GM12864 (cell line): Measurements from ENCODE around the gene ODAD4.

Source experiments
- DNase-seq: peaks from one replicate; pipeline ENCODE4 v3.0.0-alpha.2; 2011; ENCODE audit warnings: low read depth
- H3K4me3 ChIP-seq: 2 replicates; pipeline ENCODE4 v1.5.1; 2011; ENCODE audit warnings: mild to moderate bottlenecking, low read depth, low read length, control low read depth
- TF ChIP-seq, protein P1 (sequence below): IDR thresholded peaks from 2 replicates; pipeline ENCODE4 v1.5.1; 2011; ENCODE audit warnings: low read depth, mild to moderate bottlenecking, moderate library complexity, low read length, control low read depth, inconsistent platforms; ENCODE audit errors: missing control alignments

Gene ODAD4

DNA sequence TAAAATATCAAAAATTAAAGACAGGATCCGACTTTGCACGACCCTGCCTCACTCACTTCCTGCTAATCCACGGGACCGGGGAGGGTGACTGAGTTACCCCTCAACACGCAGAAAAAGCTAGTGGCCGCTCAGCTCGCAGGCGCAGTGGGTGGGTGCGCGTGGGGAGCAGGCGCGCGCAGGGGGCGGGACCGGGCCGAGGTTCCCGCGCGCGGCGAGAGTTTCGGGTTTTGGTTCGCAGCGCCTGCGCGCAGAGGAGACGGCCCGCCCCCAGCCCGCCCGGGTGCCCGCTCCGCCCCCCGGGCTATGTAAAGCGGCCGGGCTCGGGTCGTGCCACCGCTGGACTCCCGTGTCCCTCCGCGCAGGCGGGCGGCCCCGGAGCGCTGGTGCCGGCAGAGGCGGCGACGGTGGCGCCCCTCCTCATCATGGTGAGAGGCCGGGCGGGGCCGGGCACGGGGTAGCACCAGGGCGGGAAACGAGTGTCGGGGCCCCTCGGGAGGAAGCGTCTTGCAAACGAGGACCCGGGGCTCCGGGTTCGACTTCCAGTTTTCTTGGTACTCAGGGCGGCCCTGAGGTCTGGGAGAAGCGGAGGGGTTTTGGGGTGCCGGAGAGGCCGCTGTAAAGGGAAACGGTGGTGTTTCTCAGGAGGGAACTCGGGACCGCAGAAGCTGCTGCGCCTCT, 36.2 kb downstream of the ODAD4 start, which contains the start of gene CNP:
TSS of gene CNP (plus strand) at position 333 of the 678 bp plus-strand sequence. CDS start at position 423, 90 bp downstream.
- peak within 1 kb of the TSS; percentile 85 for H3K4me3 ChIP-seq
- peak; percentile 55 for DNase-seq
- TF ChIP-seq, protein P1, sequence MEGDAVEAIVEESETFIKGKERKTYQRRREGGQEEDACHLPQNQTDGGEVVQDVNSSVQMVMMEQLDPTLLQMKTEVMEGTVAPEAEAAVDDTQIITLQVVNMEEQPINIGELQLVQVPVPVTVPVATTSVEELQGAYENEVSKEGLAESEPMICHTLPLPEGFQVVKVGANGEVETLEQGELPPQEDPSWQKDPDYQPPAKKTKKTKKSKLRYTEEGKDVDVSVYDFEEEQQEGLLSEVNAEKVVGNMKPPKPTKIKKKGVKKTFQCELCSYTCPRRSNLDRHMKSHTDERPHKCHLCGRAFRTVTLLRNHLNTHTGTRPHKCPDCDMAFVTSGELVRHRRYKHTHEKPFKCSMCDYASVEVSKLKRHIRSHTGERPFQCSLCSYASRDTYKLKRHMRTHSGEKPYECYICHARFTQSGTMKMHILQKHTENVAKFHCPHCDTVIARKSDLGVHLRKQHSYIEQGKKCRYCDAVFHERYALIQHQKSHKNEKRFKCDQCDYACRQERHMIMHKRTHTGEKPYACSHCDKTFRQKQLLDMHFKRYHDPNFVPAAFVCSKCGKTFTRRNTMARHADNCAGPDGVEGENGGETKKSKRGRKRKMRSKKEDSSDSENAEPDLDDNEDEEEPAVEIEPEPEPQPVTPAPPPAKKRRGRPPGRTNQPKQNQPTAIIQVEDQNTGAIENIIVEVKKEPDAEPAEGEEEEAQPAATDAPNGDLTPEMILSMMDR, result no peak

DNA sequence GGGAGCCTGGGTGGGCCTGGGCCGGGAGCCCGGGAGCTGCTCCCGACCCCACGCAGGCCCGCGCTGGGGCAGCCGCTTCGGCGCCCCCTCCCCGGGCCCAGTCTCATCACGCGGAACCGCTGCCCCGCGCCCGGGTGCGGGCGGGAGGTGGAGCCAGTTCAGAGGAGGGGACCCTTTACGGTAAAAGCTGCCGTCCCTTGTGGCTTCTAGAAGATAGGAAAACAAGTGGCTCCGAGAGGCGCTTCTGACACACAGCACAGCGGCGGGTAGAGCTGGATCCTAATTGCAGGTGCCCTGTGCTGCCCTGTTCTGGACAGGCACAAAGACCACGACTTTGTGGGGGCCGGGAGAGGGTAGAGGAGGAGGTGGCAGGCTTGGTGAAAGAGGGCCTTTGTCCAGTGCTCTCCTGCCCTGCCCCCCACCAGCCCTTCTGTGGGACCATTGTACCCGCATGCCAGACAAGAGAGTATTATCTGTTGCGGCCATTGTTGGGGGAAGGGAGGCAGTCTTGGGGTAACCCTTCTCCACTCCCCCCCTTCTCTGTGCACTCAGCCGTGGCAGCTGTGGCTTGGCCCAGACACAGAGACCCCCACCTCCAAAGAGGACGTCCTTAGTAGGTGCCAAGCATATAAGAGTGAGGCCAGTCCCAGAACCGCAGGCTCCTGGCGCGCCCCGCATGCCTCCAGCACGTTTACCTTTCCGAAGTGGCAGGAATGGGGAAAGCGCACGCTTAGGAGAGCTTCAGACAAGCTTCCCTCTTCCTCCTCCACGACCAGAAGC, 36.9 kb downstream of the ODAD4 start:
- no peak for DNase-seq
- TF ChIP-seq, protein P1, result no peak
- peak overlapping the region; percentile 85 for H3K4me3 ChIP-seq

DNA sequence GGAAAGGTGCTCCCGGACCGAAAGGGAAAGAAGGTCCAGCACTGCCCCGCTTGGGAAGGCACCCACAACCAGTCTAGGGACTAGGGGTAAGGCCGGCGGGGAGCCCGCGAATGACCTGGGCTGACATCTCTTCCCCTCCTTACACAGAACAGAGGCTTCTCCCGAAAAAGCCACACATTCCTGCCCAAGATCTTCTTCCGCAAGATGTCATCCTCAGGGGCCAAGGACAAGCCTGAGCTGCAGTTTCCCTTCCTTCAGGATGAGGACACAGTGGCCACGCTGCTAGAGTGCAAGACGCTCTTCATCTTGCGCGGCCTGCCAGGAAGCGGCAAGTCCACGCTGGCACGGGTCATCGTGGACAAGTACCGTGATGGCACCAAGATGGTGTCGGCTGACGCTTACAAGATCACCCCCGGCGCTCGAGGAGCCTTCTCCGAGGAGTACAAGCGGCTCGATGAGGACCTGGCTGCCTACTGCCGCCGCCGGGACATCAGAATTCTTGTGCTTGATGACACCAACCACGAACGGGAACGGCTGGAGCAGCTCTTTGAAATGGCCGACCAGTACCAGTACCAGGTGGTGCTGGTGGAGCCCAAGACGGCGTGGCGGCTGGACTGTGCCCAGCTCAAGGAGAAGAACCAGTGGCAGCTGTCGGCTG, 37.6 kb downstream of the ODAD4 start:
- no peak overlapping the region for H3K4me3 ChIP-seq

DNA sequence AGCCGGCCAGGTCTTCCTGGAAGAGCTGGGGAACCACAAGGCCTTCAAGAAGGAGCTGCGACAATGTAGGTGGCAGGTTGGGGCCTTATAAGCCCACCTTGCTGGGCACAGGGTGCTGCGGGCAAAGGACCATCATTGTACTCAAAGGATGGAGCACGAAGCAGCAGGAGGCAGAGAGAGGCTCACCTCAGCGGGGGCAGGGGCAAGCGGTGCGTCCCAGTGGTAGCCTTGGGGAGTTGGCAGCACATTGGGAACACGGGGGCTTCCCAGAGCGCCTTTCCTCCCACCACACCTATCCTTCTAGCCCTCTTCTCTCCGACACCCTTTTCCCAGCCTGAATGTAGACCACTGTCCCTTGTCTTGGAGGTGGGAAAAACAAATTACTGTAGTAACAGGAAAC, 38.3 kb downstream of the ODAD4 start:
- no peak for DNase-seq
- no peak overlapping the region for H3K4me3 ChIP-seq
- TF ChIP-seq, protein P1, result no peak

More for the DNA sequence above, 37.6 kb downstream of the ODAD4 start:
- no peak for DNase-seq
- TF ChIP-seq, protein P1, result no peak

DNA sequence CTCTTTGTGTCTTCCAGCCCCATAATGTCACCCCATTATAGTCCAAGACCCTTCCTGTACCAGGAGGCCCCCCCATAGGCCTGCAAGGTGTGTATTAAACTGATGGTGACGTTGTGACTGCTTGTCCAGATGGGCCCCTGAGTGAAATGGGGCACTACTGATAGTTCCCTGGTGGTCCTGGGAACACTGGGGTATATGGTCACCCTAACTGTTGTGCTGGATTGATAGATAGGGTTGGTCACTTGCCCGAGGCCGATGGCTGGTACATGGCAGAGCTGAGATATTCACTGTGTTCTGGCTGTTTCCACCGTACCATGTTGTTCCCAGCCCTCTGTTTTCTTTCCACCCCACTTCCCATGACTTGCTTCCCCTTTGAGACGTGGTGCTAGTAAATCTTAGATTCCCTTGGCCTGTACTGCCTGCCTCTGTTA, 40.5 kb downstream of the ODAD4 start:
- H3K4me3 ChIP-seq, result no peak overlapping the region
- TF ChIP-seq, protein P1, result no peak
- no peak for DNase-seq

DNA sequence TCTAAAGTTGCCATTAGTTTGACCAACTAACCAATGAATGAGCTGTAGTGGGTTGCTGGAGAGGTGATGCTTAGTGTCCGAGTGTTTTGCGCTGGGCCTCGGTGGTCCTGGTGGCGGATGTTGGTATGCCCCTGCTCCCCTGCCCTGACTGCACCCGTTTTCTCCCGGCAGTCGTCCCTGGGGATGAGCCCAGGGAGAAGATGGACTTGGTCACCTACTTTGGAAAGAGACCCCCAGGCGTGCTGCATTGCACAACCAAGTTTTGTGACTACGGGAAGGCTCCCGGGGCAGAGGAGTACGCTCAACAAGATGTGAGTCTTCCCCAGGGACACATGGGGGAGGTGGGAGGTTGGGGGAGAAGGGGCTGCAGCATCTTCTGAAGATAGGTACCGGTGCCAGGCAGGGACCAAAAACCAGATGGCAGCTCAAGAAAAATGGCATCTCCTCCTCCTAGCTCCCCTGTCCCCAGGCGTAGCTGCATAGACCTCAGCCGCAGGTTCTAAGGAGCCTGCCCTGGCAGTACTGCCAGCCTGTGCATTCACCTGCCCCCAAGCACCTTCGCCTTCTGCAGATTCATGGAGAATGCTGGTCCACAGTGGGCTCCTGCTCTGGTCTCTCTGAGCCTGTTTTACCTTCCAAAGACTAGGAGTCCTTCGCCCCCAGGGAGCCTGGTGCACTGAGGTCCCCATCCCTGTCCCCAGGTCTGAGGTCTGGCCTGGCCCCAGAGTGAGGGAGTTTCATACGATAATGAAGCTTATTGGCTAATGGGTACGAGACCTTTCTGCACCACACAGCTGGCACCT, 41.5 kb downstream of the ODAD4 start:
- TF ChIP-seq, protein P1, result no peak
- H3K4me3 ChIP-seq, result no peak overlapping the region
- no peak for DNase-seq
